Endothelial cell of umbilical vein (primary cell): ENCODE results near the gene RBM44. TPM values are rescaled to one million over a fixed set of nuclear protein-coding genes. Genes with fewer than 3 reads are reported as not detected.

ENCODE experiments used
- BruUV-seq: library from RNA; stranded (reverse); fragments of 400-500 nt; replicated peaks from 2 replicates; lab custom pipeline; 2021; lab: Mats Ljungman, UMichigan
- CTCF ChIA-PET: fragments of 300-600, 350-600 bp; sonication (Branson Sonifier 250); formaldehyde crosslinking; loops from one replicate; lab custom pipeline; 2021; ENCODE audit warnings: antibody characterized with exemption, inconsistent platforms; lab: Charles Lee
- POLR2A ChIA-PET: fragments of 300-600, 350-600 bp; sonication (Branson Sonifier 250); formaldehyde crosslinking; loops from one replicate; lab custom pipeline; 2021; ENCODE audit warnings: antibody characterized with exemption, inconsistent platforms; lab: Charles Lee
- DNase-seq: peaks from one replicate; pipeline ENCODE4 v3.0.0-alpha.2; 2011; ENCODE audit warnings: low read depth, low spot score
- FAIRE-seq: peaks from 2 replicates; lab custom pipeline; 2011; peaks lifted over from hg19 to GRCh38; lab: Jason Lieb, UNC
- H2AFZ ChIP-seq: 2 replicates; pipeline ENCODE4 v1.6.0; 2012; ENCODE audit warnings: low read depth, low read length, control low read depth, inconsistent platforms
- H3K27ac ChIP-seq: 2 replicates; pipeline ENCODE4 v1.5.1; 2011; ENCODE audit warnings: low read depth, mild to moderate bottlenecking, control low read depth, low read length, moderate library complexity; ENCODE audit not compliant: insufficient read depth
- H3K27me3 ChIP-seq, 2 experiments: 2 replicates each; pipeline versions ENCODE4 v1.6.0 to v1.6.1; 2011; ENCODE audit warnings: low read length in 2 of 2, mixed read lengths in 1 of 2; ENCODE audit not compliant: control insufficient read depth in 2 of 2, insufficient read depth in 2 of 2
- H3K36me3 ChIP-seq, 2 experiments: 2 replicates in 1 of 2; 3 replicates in 1 of 2; pipeline ENCODE4 v1.5.1; 2011; ENCODE audit warnings: low read length in 2 of 2, mild to moderate bottlenecking in 1 of 2, moderate library complexity in 1 of 2; ENCODE audit not compliant: control insufficient read depth in 2 of 2, insufficient read depth in 2 of 2; ENCODE audit errors: extremely low read depth in 1 of 2
- H3K4me1 ChIP-seq: 3 replicates; pipeline ENCODE4 v1.5.1; 2011; ENCODE audit warnings: mild to moderate bottlenecking, low read length; ENCODE audit not compliant: control insufficient read depth, insufficient read depth; ENCODE audit errors: extremely low read depth
- H3K4me2 ChIP-seq: 2 replicates; pipeline ENCODE4 v1.6.1; 2011; ENCODE audit warnings: low read length, control low read depth, mixed read lengths; ENCODE audit not compliant: insufficient read depth
- H3K4me3 ChIP-seq, 3 experiments: fragments of 200-600 bp in 1 of 3; sonication (generic), shearing (Covaris generic) in 1 of 3; replicated peaks in 1 of 3; 2 replicates each; pipeline ENCODE4 v1.5.1; 2011 to 2016; ENCODE audit warnings: control low read depth in 3 of 3, low read length in 3 of 3, mild to moderate bottlenecking in 2 of 3, inconsistent platforms in 1 of 3, low read depth in 1 of 3, moderate library complexity in 1 of 3; ENCODE audit not compliant: insufficient read depth in 1 of 3
- H3K79me2 ChIP-seq: 2 replicates; pipeline ENCODE4 v1.6.0; 2012; ENCODE audit warnings: low read length, inconsistent platforms; ENCODE audit not compliant: control insufficient read depth, insufficient read depth
- H3K9ac ChIP-seq: replicated peaks from 2 replicates; pipeline ENCODE3; 2011; ENCODE audit warnings: low read length, control low read depth; ENCODE audit not compliant: insufficient read depth; ENCODE audit errors: extremely low read depth
- H3K9me1 ChIP-seq: replicated peaks from 3 replicates; pipeline ENCODE4 v1.6.0; 2011; ENCODE audit warnings: mild to moderate bottlenecking, low read length; ENCODE audit not compliant: control insufficient read depth, insufficient read depth; ENCODE audit errors: extremely low read depth
- H3K9me3 ChIP-seq: replicated peaks from 2 replicates; pipeline ENCODE4 v1.5.1; 2012; ENCODE audit warnings: low read length, inconsistent platforms; ENCODE audit not compliant: control insufficient read depth, insufficient read depth
- H4K20me1 ChIP-seq: replicated peaks from 2 replicates; pipeline ENCODE3; 2011; ENCODE audit warnings: mild to moderate bottlenecking, low read length; ENCODE audit not compliant: control insufficient read depth, insufficient read depth; ENCODE audit errors: extremely low read depth
- EZH2 ChIP-seq: IDR thresholded peaks from 2 replicates; pipeline ENCODE4 v1.6.1; 2012; ENCODE audit warnings: borderline replicate concordance, low read depth, mild to moderate bottlenecking, moderate library complexity, low read length, inconsistent platforms; ENCODE audit not compliant: severe bottlenecking
- FOS ChIP-seq: IDR thresholded peaks from 2 replicates; pipeline ENCODE4 v1.6.1; 2011; ENCODE audit warnings: mild to moderate bottlenecking, low read length, moderate library complexity, borderline replicate concordance; ENCODE audit not compliant: insufficient read depth
- GATA2 ChIP-seq: IDR thresholded peaks from 2 replicates; pipeline ENCODE4 v1.7.0; 2011; ENCODE audit warnings: low read depth, mild to moderate bottlenecking, moderate library complexity, mixed read lengths, low read length; ENCODE audit not compliant: insufficient read length, insufficient read depth
- JUN ChIP-seq: IDR thresholded peaks from 2 replicates; pipeline ENCODE4 v1.6.1; 2011; ENCODE audit warnings: borderline replicate concordance, low read depth; ENCODE audit not compliant: insufficient read length, insufficient read depth
- MYC ChIP-seq: IDR thresholded peaks from one replicate; pipeline ENCODE4 v1.6.1; 2011; ENCODE audit warnings: mild to moderate bottlenecking, low read depth, low read length
- POLR2A ChIP-seq: IDR thresholded peaks from 2 replicates; pipeline ENCODE4 v1.6.1; 2012; ENCODE audit warnings: low read depth, mild to moderate bottlenecking, control low read depth, low read length
- POLR2AphosphoS5 ChIP-seq: IDR thresholded peaks from 2 replicates; pipeline ENCODE4 v1.6.1; 2012; ENCODE audit warnings: low read depth, mild to moderate bottlenecking, control low read depth, low read length, moderate library complexity; ENCODE audit not compliant: insufficient read depth
- dilution Hi-C: fragments of 300-500 bp; cut with MboI; formaldehyde crosslinking; loops from one replicate; pipeline ENCODE4 v1.15.0; 2019; ENCODE audit warnings: low sequenced_read_pairs; ENCODE audit not compliant: extremely low pct_ligation_motif_present
- intact Hi-C: fragments of 100-400 bp; cut with micrococcal nuclease; formaldehyde crosslinking; loops from one replicate; pipeline ENCODE4 v1.10.0; 2022
- polyA plus RNA-seq, 4 experiments: library from polyadenylated mRNA; depleted of rRNA in 3 of 4; stranded (reverse) in 3 of 4; unstranded in 1 of 4; fragments of >200 nt; gene quantifications; 2 replicates each; pipeline versions ENCODE4 v1.2.1 to v1.2.3, GENCODE V29; 2011 to 2012; ENCODE audit warnings: missing spikeins in 1 of 4
- total RNA-seq: library from RNA; stranded (reverse); gene quantifications from 2 replicates; pipeline ENCODE4 v1.2.3, GENCODE V29; 2021
- TF ChIP-seq, protein P1 (sequence below): IDR thresholded peaks from 2 replicates; pipeline ENCODE4 v1.6.1; 2011; ENCODE audit not compliant: insufficient read depth, insufficient read length
- TF ChIP-seq, protein P2 (sequence below), 2 donors: IDR thresholded peaks; 1 replicate in 1 of 2; 2 replicates in 1 of 2; pipeline ENCODE4 v1.5.1; 2011; ENCODE audit warnings: low read length in 2 of 2, mild to moderate bottlenecking in 2 of 2, moderate library complexity in 2 of 2, control low read depth in 1 of 2, inconsistent platforms in 1 of 2, low read depth in 1 of 2; ENCODE audit not compliant: insufficient read depth in 1 of 2; ENCODE audit errors: extremely low read depth in 1 of 2

RBM44 gene
- total and polyA plus RNA-seq, 2 donors (not counting 3 experiments of a cell fraction or from before 2014, with no cell fraction given) = 0.14 to 0.53 TPM

DNA sequence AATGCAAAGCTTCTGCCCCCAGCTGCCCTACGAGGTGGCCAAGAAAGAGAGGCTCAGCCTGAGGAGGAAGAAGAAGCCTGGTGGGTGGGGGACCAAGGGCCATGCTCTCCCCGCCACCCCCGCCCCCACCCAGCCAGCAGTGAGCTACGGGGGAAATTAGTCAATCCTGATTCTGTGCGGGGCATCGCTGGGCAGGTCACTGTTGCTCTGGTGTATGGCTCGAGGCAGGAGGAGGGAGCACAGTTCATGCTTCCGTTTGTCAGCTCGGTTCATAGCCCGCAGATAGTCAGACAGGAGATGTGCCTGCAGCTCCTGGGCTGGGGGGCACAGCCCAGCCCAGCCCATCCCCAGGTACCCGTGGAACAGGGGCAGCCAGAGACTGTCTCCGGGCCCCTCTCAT, 78.0 kb downstream of the RBM44 start:
- no peak for DNase-seq
- no peak overlapping the region for H2AFZ ChIP-seq
- no peak overlapping the region for H3K27ac ChIP-seq
- ChIA-PET POLR2A (no interaction called here), CTCF (interaction anchor here (0.7 kb wide), 1 partner anchor 8 kb away, joined by 3 read pairs; no protein-coding TSS in a partner anchor)
- intact Hi-C loops = no loop called here
- BruUV-seq = no TSS peak
- dilution Hi-C loops = no loop called here
- no peaks in the 10 kb centered on the region for H4K20me1 ChIP-seq
- no peaks in the 10 kb centered on the region for H3K4me1 ChIP-seq
- no peaks in the 10 kb centered on the region for H3K36me3 ChIP-seq
- no peak for FAIRE-seq
- H3K4me3 ChIP-seq = no peak overlapping the region
- H3K79me2 ChIP-seq = no peaks in the 10 kb centered on the region
- no peaks in the 10 kb centered on the region for H3K9me1 ChIP-seq
- TF ChIP-seq GATA2 (no peak), FOS (no peak), POLR2AphosphoS5 (no peak), EZH2 (no peak), POLR2A (no peak), JUN (no peak), MYC (no peak)
- TF ChIP-seq, protein P1, sequence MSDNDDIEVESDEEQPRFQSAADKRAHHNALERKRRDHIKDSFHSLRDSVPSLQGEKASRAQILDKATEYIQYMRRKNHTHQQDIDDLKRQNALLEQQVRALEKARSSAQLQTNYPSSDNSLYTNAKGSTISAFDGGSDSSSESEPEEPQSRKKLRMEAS = no peak
- TF ChIP-seq, protein P2, sequence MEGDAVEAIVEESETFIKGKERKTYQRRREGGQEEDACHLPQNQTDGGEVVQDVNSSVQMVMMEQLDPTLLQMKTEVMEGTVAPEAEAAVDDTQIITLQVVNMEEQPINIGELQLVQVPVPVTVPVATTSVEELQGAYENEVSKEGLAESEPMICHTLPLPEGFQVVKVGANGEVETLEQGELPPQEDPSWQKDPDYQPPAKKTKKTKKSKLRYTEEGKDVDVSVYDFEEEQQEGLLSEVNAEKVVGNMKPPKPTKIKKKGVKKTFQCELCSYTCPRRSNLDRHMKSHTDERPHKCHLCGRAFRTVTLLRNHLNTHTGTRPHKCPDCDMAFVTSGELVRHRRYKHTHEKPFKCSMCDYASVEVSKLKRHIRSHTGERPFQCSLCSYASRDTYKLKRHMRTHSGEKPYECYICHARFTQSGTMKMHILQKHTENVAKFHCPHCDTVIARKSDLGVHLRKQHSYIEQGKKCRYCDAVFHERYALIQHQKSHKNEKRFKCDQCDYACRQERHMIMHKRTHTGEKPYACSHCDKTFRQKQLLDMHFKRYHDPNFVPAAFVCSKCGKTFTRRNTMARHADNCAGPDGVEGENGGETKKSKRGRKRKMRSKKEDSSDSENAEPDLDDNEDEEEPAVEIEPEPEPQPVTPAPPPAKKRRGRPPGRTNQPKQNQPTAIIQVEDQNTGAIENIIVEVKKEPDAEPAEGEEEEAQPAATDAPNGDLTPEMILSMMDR (IDR thresholded peaks at IDR 0.05; ENCODE audit: extremely low read depth in 1 of 2, insufficient read depth in 1 of 2, low read depth in 1 of 2, low read length in 2 of 2) = no peak
- H3K9me3 ChIP-seq = no peaks in the 10 kb centered on the region
- H3K9ac ChIP-seq = no peak overlapping the region
- no peak overlapping the region for H3K4me2 ChIP-seq
- no peaks in the 10 kb centered on the region for H3K27me3 ChIP-seq
